IMR-90 (cell line): ENCODE results near the gene UBASH3A. TPM values are rescaled to one million over a fixed set of nuclear protein-coding genes. Genes with fewer than 3 reads are reported as not detected.

ENCODE experiments used
- ATAC-seq: fragments of 200-7000 bp; cut with Tn5 transposase; 2 replicates; pipeline ENCODE4 v1.9.1; 2020; ENCODE audit warnings: low read depth, mild to moderate bottlenecking, moderate library complexity
- BruUV-seq: library from RNA; stranded (reverse); fragments of 400-500 nt; replicated peaks from 2 replicates; lab custom pipeline; 2021; lab: Mats Ljungman, UMichigan
- CTCF ChIA-PET: fragments of 300-600 bp; formaldehyde crosslinking; extraction: SDS; loops from one replicate; lab custom pipeline; 2021; ENCODE audit warnings: antibody characterized with exemption; lab: Yijun Ruan, JAX
- POLR2A ChIA-PET: fragments of 300-600 bp; sonication (Branson Sonifier 250); formaldehyde crosslinking; loops from one replicate; lab custom pipeline; 2022; ENCODE audit warnings: antibody characterized with exemption; ENCODE audit not compliant: unreplicated experiment; lab: Charles Lee
- DNase-seq: peaks from one replicate; pipeline ENCODE4 v3.0.0; 2013
- H2AFZ ChIP-seq: replicated peaks from 2 replicates; pipeline ENCODE3; 2013; ENCODE audit warnings: low read length, mild to moderate bottlenecking; ENCODE audit not compliant: poor library complexity
- H2AK5ac ChIP-seq: 2 replicates; pipeline ENCODE4 v1.6.1; 2013; ENCODE audit warnings: low read depth, low read length, inconsistent platforms
- H2AK9ac ChIP-seq: replicated peaks from 2 replicates; pipeline ENCODE3; 2013; ENCODE audit warnings: mild to moderate bottlenecking, low read depth, low read length, moderate library complexity; ENCODE audit not compliant: poor library complexity
- H2BK120ac ChIP-seq: 2 replicates; pipeline ENCODE4 v1.6.1; 2013; ENCODE audit warnings: low read depth, low read length, inconsistent platforms
- H2BK15ac ChIP-seq: 3 replicates; pipeline ENCODE4 v1.6.1; 2013; ENCODE audit warnings: low read depth, low read length, inconsistent platforms
- H2BK20ac ChIP-seq: 2 replicates; pipeline ENCODE4 v1.6.1; 2013; ENCODE audit warnings: low read depth, mild to moderate bottlenecking, inconsistent platforms, low read length, moderate library complexity
- H2BK5ac ChIP-seq: 2 replicates; pipeline ENCODE4 v1.6.1; 2013; ENCODE audit warnings: mild to moderate bottlenecking, low read depth, low read length, inconsistent platforms; ENCODE audit not compliant: poor library complexity, severe bottlenecking
- H3K14ac ChIP-seq: replicated peaks from 2 replicates; pipeline ENCODE4 v1.6.1; 2013; ENCODE audit warnings: low read depth, low read length, inconsistent platforms
- H3K18ac ChIP-seq: 2 replicates; pipeline ENCODE4 v1.6.1; 2013; ENCODE audit warnings: low read depth, low read length, control low read depth
- H3K23ac ChIP-seq: 2 replicates; pipeline ENCODE4 v1.6.1; 2013; ENCODE audit warnings: low read depth, low read length, inconsistent platforms
- H3K27ac ChIP-seq: 2 replicates; pipeline ENCODE4 v1.5.1; 2013; ENCODE audit warnings: mild to moderate bottlenecking, control low read depth, low read length; ENCODE audit not compliant: insufficient read depth
- H3K27me3 ChIP-seq: 2 replicates; pipeline ENCODE4 v1.6.1; 2013; ENCODE audit warnings: low read length; ENCODE audit not compliant: control insufficient read depth, insufficient read depth
- H3K36me3 ChIP-seq: 2 replicates; pipeline ENCODE4 v1.6.1; 2013; ENCODE audit warnings: low read length, mixed read lengths; ENCODE audit not compliant: control insufficient read depth, insufficient read depth
- H3K4ac ChIP-seq: 2 replicates; pipeline ENCODE4 v1.6.1; 2013; ENCODE audit warnings: low read depth, low read length, inconsistent platforms
- H3K4me1 ChIP-seq: 2 replicates; pipeline ENCODE4 v1.6.1; 2013; ENCODE audit warnings: low read length, mixed read lengths; ENCODE audit not compliant: control insufficient read depth, insufficient read depth
- H3K4me2 ChIP-seq: 2 replicates; pipeline ENCODE4 v1.6.1; 2013; ENCODE audit warnings: low read depth, mild to moderate bottlenecking, control low read depth, low read length, moderate library complexity
- H3K4me3 ChIP-seq: 2 replicates; pipeline ENCODE4 v1.5.1; 2013; ENCODE audit warnings: low read depth, mild to moderate bottlenecking, control low read depth, low read length, moderate library complexity; ENCODE audit not compliant: insufficient read depth
- H3K56ac ChIP-seq: 2 replicates; pipeline ENCODE4 v1.6.1; 2013; ENCODE audit warnings: low read length, inconsistent platforms; ENCODE audit not compliant: insufficient read depth; ENCODE audit errors: extremely low read depth
- H3K79me1 ChIP-seq, 2 experiments: 2 replicates each; pipeline ENCODE4 v1.6.1; 2013; ENCODE audit warnings: low read length in 2 of 2, inconsistent platforms in 1 of 2, low read depth in 1 of 2
- H3K9ac ChIP-seq: 2 replicates; pipeline ENCODE4 v1.6.1; 2013; ENCODE audit warnings: low read depth, low read length, control low read depth
- H3K9me1 ChIP-seq: 2 replicates; pipeline ENCODE4 v1.6.1; 2013; ENCODE audit warnings: low read length, inconsistent platforms; ENCODE audit not compliant: insufficient read depth
- H3K9me3 ChIP-seq: 2 replicates; pipeline ENCODE4 v1.6.1; 2013; ENCODE audit warnings: low read length; ENCODE audit not compliant: control insufficient read depth, insufficient read depth
- H4K20me1 ChIP-seq: 2 replicates; pipeline ENCODE4 v1.6.1; 2013; ENCODE audit warnings: low read length, inconsistent platforms; ENCODE audit not compliant: insufficient read depth
- H4K5ac ChIP-seq: 2 replicates; pipeline ENCODE4 v1.6.1; 2013; ENCODE audit warnings: mild to moderate bottlenecking, low read depth, low read length, control low read depth
- H4K8ac ChIP-seq, 2 experiments: 2 replicates each; pipeline ENCODE4 v1.6.1; 2013; ENCODE audit warnings: low read depth in 2 of 2, low read length in 2 of 2, control low read depth in 1 of 2, inconsistent platforms in 1 of 2
- H4K91ac ChIP-seq: 2 replicates; pipeline ENCODE4 v1.6.1; 2013; ENCODE audit warnings: low read depth, low read length, inconsistent platforms; ENCODE audit not compliant: insufficient read depth
- MXI1 ChIP-seq: IDR thresholded peaks from 2 replicates; pipeline ENCODE4 v1.6.1; 2012; ENCODE audit warnings: low read depth, mild to moderate bottlenecking, low read length, moderate library complexity, borderline replicate concordance
- RFX5 ChIP-seq: IDR thresholded peaks from 2 replicates; pipeline ENCODE4 v1.8.0; 2012; ENCODE audit warnings: low read depth, mild to moderate bottlenecking, low read length, moderate library complexity
- WGBS, 2 experiments: methylation state at CpG; one replicate each; pipeline versions ENCODE4 v1.1.5 to v1.1.7; 2013; ENCODE audit warnings: missing lambda C conversion rate in 2 of 2; ENCODE audit not compliant: insufficient read length in 1 of 2; ENCODE audit errors: extremely low coverage in 2 of 2; 5-methylcytosine and 5-hydroxymethylcytosine counted together
- dilution Hi-C: fragments of 300-500 bp; cut with HindIII; formaldehyde crosslinking; loops from one replicate; pipeline ENCODE4 v1.14.3; 2018; ENCODE audit warnings: low sequenced_read_pairs; ENCODE audit not compliant: unreplicated experiment
- in situ Hi-C: fragments of 300-500 bp; cut with MboI; formaldehyde crosslinking; loops from 3 replicates; pipeline ENCODE4 v1.14.3; 2019; ENCODE audit warnings: low sequenced_read_pairs, inconsistent platforms, mixed read lengths
- intact Hi-C: fragments of 100-400 bp; cut with micrococcal nuclease; formaldehyde crosslinking; loops from 2 replicates; pipeline ENCODE4 v1.10.0; 2022
- polyA plus RNA-seq, 3 experiments: library from polyadenylated mRNA; depleted of rRNA; stranded (reverse); fragments of >200 nt; gene quantifications; 2 replicates each; pipeline ENCODE4 v1.2.3, GENCODE V29; 2012; ENCODE audit warnings: low replicate concordance in 1 of 3
- total RNA-seq: library from RNA; depleted of rRNA; stranded (reverse); fragments of >200 nt; gene quantifications from 2 replicates; pipeline ENCODE4 v1.2.3, GENCODE V29; 2012
- TF ChIP-seq, protein P1 (sequence below): fragments of 150-350 bp; IDR thresholded peaks from 2 replicates; pipeline ENCODE4 v1.6.1; 2016; ENCODE audit warnings: low read depth, mild to moderate bottlenecking, low read length, moderate library complexity, borderline replicate concordance

The UBASH3A gene
- total and polyA plus RNA-seq, 2 of the 4 experiments (the other 2 are of a cell fraction): not detected

DNA sequence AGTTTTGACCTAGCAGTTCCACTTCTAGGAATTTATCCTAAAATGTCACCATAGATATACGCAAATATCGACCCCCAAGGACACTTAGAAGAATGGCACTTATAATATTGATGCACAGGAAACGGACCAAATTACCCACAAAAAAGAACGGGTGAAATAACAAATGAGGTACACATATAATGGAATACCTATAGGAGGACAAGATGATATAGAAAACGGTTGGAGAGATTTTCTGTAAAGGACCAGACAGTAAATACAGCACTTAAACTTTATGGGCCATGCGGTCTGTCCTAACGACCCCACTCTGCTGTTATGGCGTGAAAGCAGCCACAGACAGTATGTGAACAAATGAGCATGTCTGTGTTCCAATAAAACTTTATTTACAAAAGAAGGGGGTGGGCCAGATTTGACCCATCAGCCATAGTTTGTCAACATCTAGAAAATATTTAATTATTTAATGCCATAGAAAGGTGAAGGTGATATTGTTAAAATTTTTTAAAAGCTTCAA lies 10.2 kb upstream of the UBASH3A start:
- ATAC-seq (no peak), DNase-seq (no peak)
- no peaks in the 10 kb centered on the region for H3K9me3 ChIP-seq
- H3K14ac ChIP-seq: no peak overlapping the region
- H3K27me3 ChIP-seq: peaks cover 31% of the 10 kb centered on the region
- ChIA-PET POLR2A (no interaction called here), CTCF (no interaction called here)
- H4K20me1 ChIP-seq: no peaks in the 10 kb centered on the region
- intact Hi-C loops (no loop called here), dilution Hi-C loops (no loop called here), in situ Hi-C loops (no loop called here)
- no peaks in the 10 kb centered on the region for H3K9me1 ChIP-seq
- H2AK9ac ChIP-seq: no peak overlapping the region
- no peak overlapping the region for H3K27ac ChIP-seq
- H3K18ac ChIP-seq: no peak overlapping the region
- H3K56ac ChIP-seq: no peak overlapping the region
- H4K5ac ChIP-seq: no peak overlapping the region
- H2BK120ac ChIP-seq: no peak overlapping the region
- H3K4me2 ChIP-seq: no peak overlapping the region
- no peaks in the 10 kb centered on the region for H3K4me1 ChIP-seq
- H3K4ac ChIP-seq: no peak overlapping the region
- no peak overlapping the region for H4K91ac ChIP-seq
- 33% methylated on average over 2 of the region's 8 CpGs; no CpG with 5 or more reads in 1 of the 2 experiments for WGBS, 2 experiments
- no peak overlapping the region for H2BK5ac ChIP-seq
- TF ChIP-seq RFX5 (no peak), MXI1 (no peak)
- TF ChIP-seq, protein P1, sequence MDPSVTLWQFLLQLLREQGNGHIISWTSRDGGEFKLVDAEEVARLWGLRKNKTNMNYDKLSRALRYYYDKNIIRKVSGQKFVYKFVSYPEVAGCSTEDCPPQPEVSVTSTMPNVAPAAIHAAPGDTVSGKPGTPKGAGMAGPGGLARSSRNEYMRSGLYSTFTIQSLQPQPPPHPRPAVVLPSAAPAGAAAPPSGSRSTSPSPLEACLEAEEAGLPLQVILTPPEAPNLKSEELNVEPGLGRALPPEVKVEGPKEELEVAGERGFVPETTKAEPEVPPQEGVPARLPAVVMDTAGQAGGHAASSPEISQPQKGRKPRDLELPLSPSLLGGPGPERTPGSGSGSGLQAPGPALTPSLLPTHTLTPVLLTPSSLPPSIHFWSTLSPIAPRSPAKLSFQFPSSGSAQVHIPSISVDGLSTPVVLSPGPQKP: no peak
- no peak overlapping the region for H3K9ac ChIP-seq
- H2BK20ac ChIP-seq: no peak overlapping the region
- H3K4me3 ChIP-seq: no peak overlapping the region
- no peak overlapping the region for H3K23ac ChIP-seq
- no peaks in the 10 kb centered on the region for H3K36me3 ChIP-seq
- no peak overlapping the region for H2BK15ac ChIP-seq
- no peaks in the 10 kb centered on the region for H3K79me1 ChIP-seq
- no TSS peak for BruUV-seq
- H4K8ac ChIP-seq: no peak overlapping the region
- no peak overlapping the region for H2AK5ac ChIP-seq
- H2AFZ ChIP-seq: no peak overlapping the region
